Stimulated activated memory B cell treated with anti-CD40 and anti-IgM and Interleukin-4, amounts not matched to agents 10 μg/mL and 1 μg/mL and 100 μg/mL, for 72 hours (primary cell): ENCODE data around the gene CACNA2D3.

ENCODE experiments used
- ATAC-seq: fragments of 150-1000 bp; cut with Tn5 transposase; 2 replicates; pipeline ENCODE4 v1.10.0; 2021
- H3K27ac Mint-ChIP-seq: one replicate; pipeline ENCODE4 v1.8.0; 2022; ENCODE audit warnings: mild to moderate bottlenecking, mixed read lengths
- H3K27me3 Mint-ChIP-seq: one replicate; pipeline ENCODE4 v1.8.0; 2022; ENCODE audit warnings: mixed read lengths
- H3K36me3 Mint-ChIP-seq: one replicate; pipeline ENCODE4 v1.8.0; 2022; ENCODE audit warnings: mixed read lengths
- H3K4me1 Mint-ChIP-seq: one replicate; pipeline ENCODE4 v1.8.0; 2022; ENCODE audit warnings: mixed read lengths
- H3K4me3 Mint-ChIP-seq: one replicate; pipeline ENCODE4 v1.8.0; 2022; ENCODE audit warnings: mild to moderate bottlenecking, moderate library complexity, mixed read lengths
- H3K9me3 Mint-ChIP-seq: one replicate; pipeline ENCODE4 v1.8.0; 2022; ENCODE audit warnings: mixed read lengths

The CACNA2D3 gene

GRCh38 chr3:54826251-54826691, 703.9 kb downstream of the CACNA2D3 start:
- H3K4me1 Mint-ChIP-seq = peaks cover 5% of the 10 kb centered on the region
- ATAC-seq = no peak
- no peaks in the 10 kb centered on the region for H3K27me3 Mint-ChIP-seq
- H3K36me3 Mint-ChIP-seq = no peaks in the 10 kb centered on the region
- no peak overlapping the region for H3K27ac Mint-ChIP-seq
- peaks cover 3% of the 10 kb centered on the region for H3K9me3 Mint-ChIP-seq
- H3K4me3 Mint-ChIP-seq = no peak overlapping the region

DNA sequence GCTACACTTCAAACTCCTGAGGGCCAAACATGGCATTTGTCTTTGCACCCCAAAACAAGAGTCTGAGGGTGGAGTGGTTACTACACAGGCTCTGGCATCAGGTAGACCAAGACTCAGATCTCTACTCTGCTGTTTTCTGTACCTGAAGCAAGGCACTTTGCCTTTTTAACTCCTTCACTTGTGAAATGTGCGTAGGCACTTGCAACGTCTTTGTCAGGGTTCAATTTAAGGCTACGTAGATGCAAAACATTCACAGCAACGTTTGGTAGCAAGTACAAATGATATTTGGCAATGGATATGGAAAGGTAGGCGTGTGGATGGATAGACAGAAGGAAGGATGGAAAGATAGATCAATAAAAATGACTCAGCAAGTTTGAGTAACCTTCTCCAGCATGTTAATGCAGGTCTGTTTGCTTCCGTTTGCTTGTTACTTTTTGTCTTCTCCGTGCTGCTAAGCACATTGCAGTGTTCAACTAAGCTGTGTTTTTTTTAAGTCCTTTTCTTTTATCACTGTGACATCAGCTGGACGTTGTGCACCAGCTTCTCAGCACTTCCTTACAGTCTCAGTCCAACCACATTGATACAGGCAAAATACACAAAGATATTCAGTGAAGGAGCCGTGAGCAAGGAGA, 704.8 kb downstream of the CACNA2D3 start:
- no peak for ATAC-seq
- H3K4me1 Mint-ChIP-seq = no peaks in the 10 kb centered on the region
- H3K4me3 Mint-ChIP-seq = no peak overlapping the region
- H3K9me3 Mint-ChIP-seq = peaks cover 3% of the 10 kb centered on the region
- no peak overlapping the region for H3K27ac Mint-ChIP-seq
- no peaks in the 10 kb centered on the region for H3K36me3 Mint-ChIP-seq
- H3K27me3 Mint-ChIP-seq = no peaks in the 10 kb centered on the region

DNA sequence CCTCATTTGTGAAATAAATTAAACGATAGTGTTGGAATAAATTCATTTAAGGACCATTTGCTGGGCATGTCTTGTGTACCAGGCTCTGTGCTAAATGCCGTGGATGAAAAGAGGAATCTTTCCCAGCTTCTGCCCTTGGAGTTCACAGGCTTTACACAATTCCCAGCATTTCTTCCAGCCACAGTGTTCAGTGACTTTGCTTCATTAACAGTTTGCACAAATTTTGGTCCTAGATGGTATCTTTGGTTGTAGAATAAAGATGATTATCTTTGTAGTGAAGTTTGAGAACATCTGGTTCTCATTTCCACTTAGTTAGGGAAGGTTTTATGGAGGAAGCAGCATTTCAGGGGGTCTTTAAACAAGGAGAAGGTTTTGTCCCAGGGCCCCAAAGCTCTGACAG, 705.4 kb downstream of the CACNA2D3 start:
- ATAC-seq = no peak
- no peaks in the 10 kb centered on the region for H3K27me3 Mint-ChIP-seq
- no peaks in the 10 kb centered on the region for H3K4me1 Mint-ChIP-seq
- no peak overlapping the region for H3K27ac Mint-ChIP-seq
- H3K36me3 Mint-ChIP-seq = no peaks in the 10 kb centered on the region
- H3K9me3 Mint-ChIP-seq = peaks cover 3% of the 10 kb centered on the region
- H3K4me3 Mint-ChIP-seq = no peak overlapping the region

DNA sequence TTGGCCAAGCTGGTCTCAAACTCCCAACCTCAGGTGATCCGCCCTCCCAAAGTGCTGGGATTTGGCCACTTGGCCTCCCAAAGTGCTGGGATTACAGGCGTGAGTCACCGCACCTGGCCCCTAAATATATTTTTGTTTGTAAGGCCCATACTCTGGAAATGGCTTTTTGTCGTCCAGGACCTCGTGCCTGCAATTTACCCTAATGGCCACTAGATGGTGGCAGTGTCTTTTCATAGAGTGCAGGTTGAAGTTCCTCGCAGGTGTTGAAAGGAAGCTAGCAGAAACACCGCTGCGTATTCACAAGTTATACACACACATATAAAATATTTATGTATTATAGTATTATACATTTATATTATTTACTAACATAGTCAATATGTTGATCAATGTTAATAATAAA, 708.3 kb downstream of the CACNA2D3 start:
- H3K36me3 Mint-ChIP-seq = no peaks in the 10 kb centered on the region
- H3K4me1 Mint-ChIP-seq = no peaks in the 10 kb centered on the region
- H3K27ac Mint-ChIP-seq = no peak overlapping the region
- H3K4me3 Mint-ChIP-seq = no peak overlapping the region
- ATAC-seq = no peak
- H3K27me3 Mint-ChIP-seq = no peaks in the 10 kb centered on the region
- H3K9me3 Mint-ChIP-seq = peaks cover 3% of the 10 kb centered on the region

- H3K4me1 Mint-ChIP-seq = no peaks in the 10 kb centered on the region
- H3K4me3 Mint-ChIP-seq = no peak overlapping the region
- no peak overlapping the region for H3K27ac Mint-ChIP-seq
- H3K36me3 Mint-ChIP-seq = no peaks in the 10 kb centered on the region
- H3K9me3 Mint-ChIP-seq = peaks cover 3% of the 10 kb centered on the region
- ATAC-seq = no peak
- no peaks in the 10 kb centered on the region for H3K27me3 Mint-ChIP-seq
Observed at GRCh38 chr3:54831112-54831511, 708.8 kb downstream of the CACNA2D3 start.

GRCh38 chr3:54832876-54833275, 710.5 kb downstream of the CACNA2D3 start:
- Mint-ChIP-seq H3K27me3 (no peaks in the 10 kb centered on the region), H3K9me3 (peaks cover 3% of the 10 kb centered on the region), H3K27ac (no peak overlapping the region), H3K4me3 (no peak overlapping the region), H3K36me3 (no peaks in the 10 kb centered on the region), H3K4me1 (no peaks in the 10 kb centered on the region)
- no peak for ATAC-seq

DNA sequence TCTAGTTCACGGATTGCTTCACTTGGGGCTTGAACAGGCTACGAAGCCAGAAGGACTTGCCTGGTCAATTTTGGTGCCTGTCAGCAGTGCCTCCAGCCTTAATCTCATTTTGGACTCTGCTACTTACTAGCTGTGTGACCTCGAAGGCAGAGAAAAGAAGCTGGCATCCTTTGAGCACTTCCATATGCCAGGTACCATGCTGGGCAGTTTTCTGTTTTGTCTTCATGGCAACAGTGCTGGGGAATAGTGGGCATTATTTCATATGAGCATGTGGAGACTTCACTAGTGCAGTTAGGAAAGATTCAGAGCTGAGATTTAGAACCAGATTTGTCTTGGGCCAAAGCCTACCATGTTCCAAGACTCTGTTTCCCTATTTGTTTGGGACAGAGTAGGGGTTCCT, 713.3 kb downstream of the CACNA2D3 start:
- no peak overlapping the region for H3K27ac Mint-ChIP-seq
- no peak for ATAC-seq
- no peak overlapping the region for H3K4me3 Mint-ChIP-seq
- H3K9me3 Mint-ChIP-seq = no peaks in the 10 kb centered on the region
- no peaks in the 10 kb centered on the region for H3K36me3 Mint-ChIP-seq
- no peaks in the 10 kb centered on the region for H3K27me3 Mint-ChIP-seq
- no peaks in the 10 kb centered on the region for H3K4me1 Mint-ChIP-seq

- Mint-ChIP-seq H3K27ac (no peak overlapping the region), H3K9me3 (no peaks in the 10 kb centered on the region), H3K36me3 (no peaks in the 10 kb centered on the region), H3K27me3 (no peaks in the 10 kb centered on the region), H3K4me1 (no peaks in the 10 kb centered on the region), H3K4me3 (no peak overlapping the region)
- no peak for ATAC-seq
Observed at GRCh38 chr3:54836871-54837270, 714.5 kb downstream of the CACNA2D3 start.

DNA sequence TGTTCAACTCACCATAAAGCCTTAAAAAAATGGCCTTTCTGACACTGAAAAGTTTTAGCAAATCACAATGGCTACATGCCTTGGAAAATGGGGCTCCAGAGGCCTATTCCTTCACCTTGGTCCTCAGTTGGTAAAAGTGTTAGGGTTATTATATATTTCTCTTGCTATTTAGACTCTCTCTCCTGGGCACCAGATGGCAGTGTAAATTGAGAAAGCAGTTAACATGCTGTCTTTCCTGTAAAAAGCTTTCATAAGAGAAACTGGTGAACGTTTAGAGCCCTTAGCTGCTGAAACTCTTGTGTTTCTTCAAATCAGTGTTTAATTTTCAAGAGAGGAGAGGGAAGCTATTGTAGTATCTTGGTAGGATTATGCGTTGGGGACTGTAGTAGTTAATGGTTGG, 715.6 kb downstream of the CACNA2D3 start:
- Mint-ChIP-seq H3K36me3 (no peaks in the 10 kb centered on the region), H3K4me3 (no peak overlapping the region), H3K27ac (no peak overlapping the region), H3K27me3 (peaks cover 4% of the 10 kb centered on the region), H3K9me3 (no peaks in the 10 kb centered on the region), H3K4me1 (no peaks in the 10 kb centered on the region)
- no peak for ATAC-seq

- Mint-ChIP-seq H3K9me3 (peaks cover 2% of the 10 kb centered on the region), H3K4me1 (no peaks in the 10 kb centered on the region), H3K4me3 (no peak overlapping the region), H3K36me3 (no peaks in the 10 kb centered on the region), H3K27me3 (peaks cover 17% of the 10 kb centered on the region), H3K27ac (no peak overlapping the region)
- no peak for ATAC-seq
Observed at GRCh38 chr3:54841471-54841870, 719.1 kb downstream of the CACNA2D3 start.

DNA sequence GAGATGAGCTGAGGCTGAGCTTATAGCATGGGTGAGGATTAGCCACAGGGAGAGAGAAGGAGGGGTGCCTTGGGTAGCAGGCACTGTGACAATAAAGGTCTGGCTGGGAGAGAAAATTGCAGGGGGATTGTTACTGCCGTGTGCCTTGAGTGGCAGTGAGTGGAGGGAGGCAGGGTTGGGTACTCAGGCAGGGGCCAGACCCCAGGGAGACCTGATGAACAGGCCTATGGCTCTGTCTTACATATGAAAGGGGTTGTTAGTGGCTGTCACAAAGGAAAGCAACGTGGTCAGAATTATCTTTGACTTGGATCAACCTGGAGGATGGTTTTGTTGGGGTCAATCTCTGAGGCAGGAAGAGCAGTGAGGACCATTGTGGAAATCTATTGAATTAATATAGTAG, 721.0 kb downstream of the CACNA2D3 start:
- H3K4me3 Mint-ChIP-seq = no peak overlapping the region
- H3K9me3 Mint-ChIP-seq = peaks cover 2% of the 10 kb centered on the region
- H3K27ac Mint-ChIP-seq = no peak overlapping the region
- H3K36me3 Mint-ChIP-seq = no peaks in the 10 kb centered on the region
- peaks cover 17% of the 10 kb centered on the region for H3K27me3 Mint-ChIP-seq
- H3K4me1 Mint-ChIP-seq = no peaks in the 10 kb centered on the region
- no peak for ATAC-seq

- H3K27me3 Mint-ChIP-seq = peaks cover 17% of the 10 kb centered on the region
- H3K4me3 Mint-ChIP-seq = no peak overlapping the region
- H3K27ac Mint-ChIP-seq = no peak overlapping the region
- H3K36me3 Mint-ChIP-seq = no peaks in the 10 kb centered on the region
- H3K9me3 Mint-ChIP-seq = peaks cover 2% of the 10 kb centered on the region
- H3K4me1 Mint-ChIP-seq = no peaks in the 10 kb centered on the region
- ATAC-seq = no peak
Observed at GRCh38 chr3:54844211-54844610, 721.9 kb downstream of the CACNA2D3 start.

GRCh38 chr3:54845011-54845410, 722.7 kb downstream of the CACNA2D3 start:
- ATAC-seq = no peak
- no peaks in the 10 kb centered on the region for H3K36me3 Mint-ChIP-seq
- H3K27me3 Mint-ChIP-seq = peaks cover 17% of the 10 kb centered on the region
- no peak overlapping the region for H3K4me3 Mint-ChIP-seq
- no peak overlapping the region for H3K27ac Mint-ChIP-seq
- no peaks in the 10 kb centered on the region for H3K4me1 Mint-ChIP-seq
- H3K9me3 Mint-ChIP-seq = peaks cover 2% of the 10 kb centered on the region

- H3K4me1 Mint-ChIP-seq = no peaks in the 10 kb centered on the region
- no peak overlapping the region for H3K27ac Mint-ChIP-seq
- H3K4me3 Mint-ChIP-seq = no peak overlapping the region
- no peaks in the 10 kb centered on the region for H3K36me3 Mint-ChIP-seq
- no peak for ATAC-seq
- H3K9me3 Mint-ChIP-seq = peaks cover 2% of the 10 kb centered on the region
- peaks cover 17% of the 10 kb centered on the region for H3K27me3 Mint-ChIP-seq
Observed at GRCh38 chr3:54845551-54845950, 723.2 kb downstream of the CACNA2D3 start.

DNA sequence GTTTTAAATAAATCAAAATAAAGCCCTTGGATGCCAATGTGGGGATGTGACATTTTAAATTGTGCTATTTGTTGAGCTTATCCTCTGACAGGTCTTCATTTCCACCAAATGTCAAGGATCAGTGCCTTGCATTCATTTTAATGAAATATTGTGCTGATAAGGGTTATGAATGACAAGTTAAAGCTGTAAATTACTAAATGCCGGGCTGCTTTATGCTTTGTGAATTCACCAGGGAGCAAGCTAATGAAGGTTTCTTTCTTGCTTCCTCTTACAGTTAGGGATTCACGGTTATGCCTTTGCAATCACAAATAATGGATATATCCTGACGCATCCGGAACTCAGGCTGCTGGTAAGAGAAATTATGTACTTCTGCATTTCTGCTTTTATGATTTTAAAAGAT, 723.8 kb downstream of the CACNA2D3 start:
- H3K27me3 Mint-ChIP-seq = peaks cover 17% of the 10 kb centered on the region
- ATAC-seq = no peak
- no peaks in the 10 kb centered on the region for H3K36me3 Mint-ChIP-seq
- no peak overlapping the region for H3K4me3 Mint-ChIP-seq
- H3K4me1 Mint-ChIP-seq = no peaks in the 10 kb centered on the region
- H3K27ac Mint-ChIP-seq = no peak overlapping the region
- H3K9me3 Mint-ChIP-seq = peaks cover 2% of the 10 kb centered on the region

DNA sequence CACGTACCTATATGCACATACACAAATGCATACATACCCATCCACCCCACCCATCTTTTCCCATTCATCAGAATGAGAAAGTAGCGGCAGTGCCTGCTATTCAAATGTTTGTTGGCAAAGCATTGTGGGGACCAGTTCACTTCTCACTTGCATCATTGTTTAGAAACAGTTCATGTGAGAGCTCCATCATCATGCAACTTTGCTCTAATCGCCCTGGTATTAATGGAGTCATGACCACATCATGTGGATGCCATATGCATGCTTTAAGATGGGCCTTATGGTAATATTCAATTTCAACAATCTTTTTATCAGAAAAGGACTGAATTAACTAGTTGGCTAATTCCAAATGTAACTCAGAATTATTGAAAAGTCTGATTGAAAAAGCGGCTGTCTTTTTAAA, 725.0 kb downstream of the CACNA2D3 start:
- H3K4me3 Mint-ChIP-seq = no peak overlapping the region
- H3K4me1 Mint-ChIP-seq = no peaks in the 10 kb centered on the region
- peaks cover 2% of the 10 kb centered on the region for H3K9me3 Mint-ChIP-seq
- ATAC-seq = no peak
- peaks cover 17% of the 10 kb centered on the region for H3K27me3 Mint-ChIP-seq
- H3K27ac Mint-ChIP-seq = no peak overlapping the region
- H3K36me3 Mint-ChIP-seq = no peaks in the 10 kb centered on the region

- H3K27ac Mint-ChIP-seq = no peak overlapping the region
- ATAC-seq = no peak
- no peak overlapping the region for H3K4me3 Mint-ChIP-seq
- H3K4me1 Mint-ChIP-seq = no peaks in the 10 kb centered on the region
- no peaks in the 10 kb centered on the region for H3K9me3 Mint-ChIP-seq
- H3K36me3 Mint-ChIP-seq = no peaks in the 10 kb centered on the region
- H3K27me3 Mint-ChIP-seq = no peaks in the 10 kb centered on the region
Observed at GRCh38 chr3:54849360-54849759, 727.0 kb downstream of the CACNA2D3 start.
